ENCODE measurements around the gene MRPL36.

MRPL36 gene

GRCh38 chr5:1836176-1836890 is 36.7 kb upstream of the MRPL36 start:
- Histone ChIP-seq H4K20me1 (ENCODE audit: insufficient read depth) (no peaks in the 10 kb centered on the region), H3K27ac (no peak overlapping the region), H3K4me2 (no peak overlapping the region), H3K4me1 (ENCODE audit: low read depth, poor library complexity, severe bottlenecking) (no peaks in the 10 kb centered on the region), H3K27me3 (ENCODE audit: insufficient read depth, low read depth) (no peaks in the 10 kb centered on the region; the same call in 1 of the 2 replicates), H2AFZ (ENCODE audit: low read depth) (no peak overlapping the region), H3K79me2 (ENCODE audit: insufficient read depth, low read depth) (no peaks in the 10 kb centered on the region), H3K4me3 (IDR thresholded peaks at IDR 0.05; ENCODE audit: insufficient read depth, low read depth, low read length) (no peak overlapping the region), H3K9ac (no peak overlapping the region), H3K36me3 (ENCODE audit: insufficient read depth) (no peaks in the 10 kb centered on the region)
- no peak for TF ChIP-seq CTCF (conservative IDR thresholded peaks at IDR 0.05; ENCODE audit: low read depth, low read length)

GRCh38 chr5:1835431-1835830 is 35.8 kb upstream of the MRPL36 start:
- Histone ChIP-seq H4K20me1 (ENCODE audit: insufficient read depth) (no peaks in the 10 kb centered on the region), H3K27me3 (ENCODE audit: insufficient read depth, low read depth) (no peaks in the 10 kb centered on the region; the same call in 1 of the 2 replicates), H3K27ac (no peak overlapping the region), H3K4me1 (ENCODE audit: low read depth, poor library complexity, severe bottlenecking) (no peaks in the 10 kb centered on the region), H3K4me3 (IDR thresholded peaks at IDR 0.05; ENCODE audit: insufficient read depth, low read depth, low read length) (no peak overlapping the region), H3K9ac (no peak overlapping the region), H3K36me3 (ENCODE audit: insufficient read depth) (no peaks in the 10 kb centered on the region), H2AFZ (ENCODE audit: low read depth) (no peak overlapping the region), H3K4me2 (no peak overlapping the region), H3K79me2 (ENCODE audit: insufficient read depth, low read depth) (no peaks in the 10 kb centered on the region)
- TF ChIP-seq CTCF (conservative IDR thresholded peaks at IDR 0.05; ENCODE audit: low read depth, low read length): no peak

GRCh38 chr5:1834721-1835429 is 35.2 kb upstream of the MRPL36 start:
- Histone ChIP-seq H4K20me1 (ENCODE audit: insufficient read depth) (no peaks in the 10 kb centered on the region), H3K27ac (no peak overlapping the region), H3K9ac (no peak overlapping the region), H3K79me2 (ENCODE audit: insufficient read depth, low read depth) (no peaks in the 10 kb centered on the region), H2AFZ (ENCODE audit: low read depth) (no peak overlapping the region), H3K4me3 (IDR thresholded peaks at IDR 0.05; ENCODE audit: insufficient read depth, low read depth, low read length) (no peak overlapping the region), H3K36me3 (ENCODE audit: insufficient read depth) (no peaks in the 10 kb centered on the region), H3K4me1 (ENCODE audit: low read depth, poor library complexity, severe bottlenecking) (no peaks in the 10 kb centered on the region), H3K27me3 (ENCODE audit: insufficient read depth, low read depth) (no peaks in the 10 kb centered on the region; the same call in 1 of the 2 replicates), H3K4me2 (no peak overlapping the region)
- TF ChIP-seq CTCF (conservative IDR thresholded peaks at IDR 0.05; ENCODE audit: low read depth, low read length): no peak

GRCh38 chr5:1834022-1834551 is 34.5 kb upstream of the MRPL36 start:
- Histone ChIP-seq H3K4me2 (no peak overlapping the region), H3K9ac (no peak overlapping the region), H3K4me3 (IDR thresholded peaks at IDR 0.05; ENCODE audit: insufficient read depth, low read depth, low read length) (no peak overlapping the region), H3K27ac (no peak overlapping the region), H2AFZ (ENCODE audit: low read depth) (no peak overlapping the region), H4K20me1 (ENCODE audit: insufficient read depth) (no peaks in the 10 kb centered on the region), H3K27me3 (ENCODE audit: insufficient read depth, low read depth) (no peaks in the 10 kb centered on the region; the same call in 1 of the 2 replicates), H3K4me1 (ENCODE audit: low read depth, poor library complexity, severe bottlenecking) (no peaks in the 10 kb centered on the region), H3K79me2 (ENCODE audit: insufficient read depth, low read depth) (no peaks in the 10 kb centered on the region), H3K36me3 (ENCODE audit: insufficient read depth) (no peaks in the 10 kb centered on the region)
- no peak for TF ChIP-seq CTCF (conservative IDR thresholded peaks at IDR 0.05; ENCODE audit: low read depth, low read length)
